Heart left ventricle (tissue), 13 donors: Measurements from ENCODE around the gene CAVIN4.

Experiments used
- CTCF ChIP-seq, 12 donors: fragments of 200-600 bp; sonication (generic) in 4 of 12; IDR thresholded peaks; one replicate each; pipeline versions ENCODE4 v1.5.0 to v1.8.0; 2018 to 2022; ENCODE audit warnings: antibody characterized with exemption in 12 of 12, mild to moderate bottlenecking in 5 of 12
- POLR2A ChIP-seq, 2 donors: fragments of 450-650 bp; IDR thresholded peaks; one replicate each; pipeline ENCODE4 v1.6.1; 2017; ENCODE audit warnings: antibody characterized with exemption in 2 of 2, mild to moderate bottlenecking in 2 of 2, moderate library complexity in 2 of 2
- donor health status: ischemic (EF 13 %, LVEDD 7.1; RV severe dilation, severe dysfunction).
- donor health status: DM: no; HTN: yes; CAD: no.
- donor health status: DM: no; HTN: no; CAD: no.
- donor health status: ischemic (EF 25% LVEDD 6.9; RV normal size, moderate dysfunction).
- donor health status: ischemic (EF 25% LVEDD 5.7; RV mildly dilated, moderate dysfunction).
- donor health status: ischemic (EF 35%, LVEDD 5.7; RV mildly dilated, moderate dysfunction).
- donor health status: nonischemic (EF 11% LVEDD 7.7; RV severe dilation, severe dysfunction).
- donor health status: DM: yes; HTN: yes; CAD: no.
- donor health status: PGD.
- donor health status: ischemic (EF 29% LVEDD 5.4; RV normal size, mild dysfunction).
- donor health status: nonischemic (EF 23%, LVEDD 6.1; RV moderate dilation, normal function).

- TF ChIP-seq CTCF (IDR thresholded peaks at IDR 0.05) = no peak
- no peak for TF ChIP-seq POLR2A (IDR thresholded peaks at IDR 0.05)
Measured at GRCh38 chr9:100561256-100561655, 16.6 kb upstream of the CAVIN4 start.
